Measurements from ENCODE around the gene ATP2B1.

- TF ChIP-seq CTCF (IDR thresholded peaks at IDR 0.05) (no peak), EZH2 (IDR thresholded peaks at IDR 0.05; ENCODE audit: borderline replicate concordance, insufficient read depth, low read depth, low read length, poor library complexity, severe bottlenecking) (no peak)
Observed at GRCh38 chr12:89552376-89552775, 156.3 kb downstream of the ATP2B1 start.
